NB4 (cell line): ENCODE measurements around the gene TMEM168.

Source experiments
- CTCF ChIP-seq: IDR thresholded peaks from one replicate; pipeline ENCODE4 v1.5.1; 2012; ENCODE audit warnings: low read depth, low read length
- POLR2A ChIP-seq: IDR thresholded peaks from 2 replicates; pipeline ENCODE4 v1.6.1; 2011; ENCODE audit warnings: mild to moderate bottlenecking; ENCODE audit not compliant: insufficient read length; ENCODE audit errors: extremely low read depth
- TF ChIP-seq, protein P1 (sequence below): IDR thresholded peaks from 2 replicates; pipeline ENCODE4 v1.6.1; 2011; ENCODE audit warnings: low read depth, low read length

DNA sequence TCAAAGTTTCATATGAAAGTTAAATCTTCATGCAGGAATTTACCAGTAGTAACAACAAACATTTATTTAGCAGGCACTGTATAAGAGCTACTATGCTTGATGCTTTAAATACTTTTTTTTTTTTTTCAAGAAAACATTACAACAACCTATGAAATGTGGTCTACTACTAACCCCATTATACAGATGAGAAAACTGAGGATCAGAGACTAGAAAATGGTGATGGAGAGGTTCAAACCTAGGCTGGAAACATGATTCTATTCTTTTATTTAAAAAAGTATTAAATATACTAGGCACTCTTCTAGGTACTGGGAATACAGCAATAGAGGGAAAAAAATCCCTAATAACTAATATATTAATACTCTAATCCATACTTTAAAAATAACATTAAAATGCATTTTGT, 40.6 kb upstream of the TMEM168 start:
- TF ChIP-seq CTCF: no peak
- TF ChIP-seq POLR2A: no peak
- TF ChIP-seq, protein P1, sequence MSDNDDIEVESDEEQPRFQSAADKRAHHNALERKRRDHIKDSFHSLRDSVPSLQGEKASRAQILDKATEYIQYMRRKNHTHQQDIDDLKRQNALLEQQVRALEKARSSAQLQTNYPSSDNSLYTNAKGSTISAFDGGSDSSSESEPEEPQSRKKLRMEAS: no peak
